ENCODE results near the gene ADAMTSL1. TPM values are rescaled to one million over a fixed set of nuclear protein-coding genes. Genes with fewer than 3 reads are reported as not detected.

Gene ADAMTSL1
- total and polyA plus RNA-seq, 2 donors (not counting 3 experiments of a cell fraction or from before 2014, with no cell fraction given), result 15.0 to 18.4 TPM

DNA sequence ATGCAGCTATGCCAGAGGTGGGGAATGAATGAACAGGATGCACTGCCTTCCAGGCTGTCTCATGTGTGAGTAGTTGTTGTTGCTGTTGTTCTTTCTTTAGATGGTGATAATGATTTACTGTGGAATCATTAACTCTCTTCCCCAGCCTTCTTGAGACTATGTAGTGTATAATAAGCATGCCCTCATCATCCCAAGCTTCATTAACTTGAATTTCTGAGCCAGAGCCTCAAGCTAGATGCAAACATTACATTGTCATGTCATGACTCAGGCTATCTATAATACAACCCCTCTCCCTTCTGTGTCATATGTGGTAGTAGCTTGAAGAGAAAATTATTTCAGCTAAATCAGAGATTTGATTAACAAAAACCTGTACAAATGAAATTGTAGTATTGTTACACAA lies 10.0 kb upstream of the ADAMTSL1 start:
- Histone ChIP-seq H3K9me1 (replicated peaks; ENCODE audit: control insufficient read depth, extremely low read depth, insufficient read depth, low read length) (no peaks in the 10 kb centered on the region), H2AFZ (ENCODE audit: low read depth, low read length) (peak overlapping the region; percentile 50), H3K9ac (replicated peaks; ENCODE audit: extremely low read depth, insufficient read depth, low read length) (no peak overlapping the region), H3K4me1 (ENCODE audit: control insufficient read depth, extremely low read depth, insufficient read depth, low read length) (peaks cover 26% of the 10 kb centered on the region), H3K4me2 (ENCODE audit: insufficient read depth, low read length) (no peak overlapping the region), H3K27ac (ENCODE audit: insufficient read depth, low read depth, low read length) (no peak overlapping the region), H3K36me3 (ENCODE audit: control insufficient read depth in 2 of 2, extremely low read depth in 1 of 2, insufficient read depth in 2 of 2, low read length in 2 of 2) (no peaks in the 10 kb centered on the region), H4K20me1 (replicated peaks; ENCODE audit: control insufficient read depth, extremely low read depth, insufficient read depth, low read length) (no peaks in the 10 kb centered on the region), H3K27me3 (ENCODE audit: control insufficient read depth in 2 of 2, insufficient read depth in 2 of 2, low read length in 2 of 2) (no peaks in the 10 kb centered on the region), H3K79me2 (ENCODE audit: control insufficient read depth, insufficient read depth, low read length) (no peaks in the 10 kb centered on the region), H3K9me3 (replicated peaks; ENCODE audit: control insufficient read depth, insufficient read depth, low read length) (no peaks in the 10 kb centered on the region), H3K4me3 (replicated peaks in 1 of 3; ENCODE audit: insufficient read depth in 1 of 3, low read depth in 1 of 3, low read length in 3 of 3) (no peak overlapping the region)
- intact Hi-C loops (cut with micrococcal nuclease), result loop anchor here (5.0 kb wide), 1 partner anchor 48 kb away; no protein-coding TSS in a partner anchor
- DNase-seq (ENCODE audit: low read depth, low spot score) (no peak), FAIRE-seq (peak; percentile 18)
- ChIA-PET POLR2A (no interaction called here), CTCF (interaction anchor here (0.7 to 2.2 kb wide), 3 partner anchors 13 to 26 kb away, joined by 3 to 15 read pairs (median 4); no protein-coding TSS in a partner anchor)
- TF ChIP-seq POLR2A (IDR thresholded peaks at IDR 0.05; ENCODE audit: low read depth, low read length) (no peak), JUN (IDR thresholded peaks at IDR 0.05; ENCODE audit: borderline replicate concordance, insufficient read depth, insufficient read length, low read depth) (no peak), GATA2 (IDR thresholded peaks at IDR 0.05; ENCODE audit: insufficient read depth, insufficient read length, low read depth, low read length) (no peak), FOS (IDR thresholded peaks at IDR 0.05; ENCODE audit: borderline replicate concordance, insufficient read depth, low read length) (no peak), MYC (IDR thresholded peaks at IDR 0.05; ENCODE audit: low read depth, low read length) (no peak), EZH2 (IDR thresholded peaks at IDR 0.05; ENCODE audit: borderline replicate concordance, low read depth, low read length, severe bottlenecking) (no peak), POLR2AphosphoS5 (IDR thresholded peaks at IDR 0.05; ENCODE audit: insufficient read depth, low read depth, low read length) (no peak)
- TF ChIP-seq, protein P1, sequence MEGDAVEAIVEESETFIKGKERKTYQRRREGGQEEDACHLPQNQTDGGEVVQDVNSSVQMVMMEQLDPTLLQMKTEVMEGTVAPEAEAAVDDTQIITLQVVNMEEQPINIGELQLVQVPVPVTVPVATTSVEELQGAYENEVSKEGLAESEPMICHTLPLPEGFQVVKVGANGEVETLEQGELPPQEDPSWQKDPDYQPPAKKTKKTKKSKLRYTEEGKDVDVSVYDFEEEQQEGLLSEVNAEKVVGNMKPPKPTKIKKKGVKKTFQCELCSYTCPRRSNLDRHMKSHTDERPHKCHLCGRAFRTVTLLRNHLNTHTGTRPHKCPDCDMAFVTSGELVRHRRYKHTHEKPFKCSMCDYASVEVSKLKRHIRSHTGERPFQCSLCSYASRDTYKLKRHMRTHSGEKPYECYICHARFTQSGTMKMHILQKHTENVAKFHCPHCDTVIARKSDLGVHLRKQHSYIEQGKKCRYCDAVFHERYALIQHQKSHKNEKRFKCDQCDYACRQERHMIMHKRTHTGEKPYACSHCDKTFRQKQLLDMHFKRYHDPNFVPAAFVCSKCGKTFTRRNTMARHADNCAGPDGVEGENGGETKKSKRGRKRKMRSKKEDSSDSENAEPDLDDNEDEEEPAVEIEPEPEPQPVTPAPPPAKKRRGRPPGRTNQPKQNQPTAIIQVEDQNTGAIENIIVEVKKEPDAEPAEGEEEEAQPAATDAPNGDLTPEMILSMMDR (IDR thresholded peaks at IDR 0.05; ENCODE audit: extremely low read depth in 1 of 2, insufficient read depth in 1 of 2, low read depth in 1 of 2, low read length in 2 of 2), result no peak
- TF ChIP-seq, protein P2, sequence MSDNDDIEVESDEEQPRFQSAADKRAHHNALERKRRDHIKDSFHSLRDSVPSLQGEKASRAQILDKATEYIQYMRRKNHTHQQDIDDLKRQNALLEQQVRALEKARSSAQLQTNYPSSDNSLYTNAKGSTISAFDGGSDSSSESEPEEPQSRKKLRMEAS (IDR thresholded peaks at IDR 0.05; ENCODE audit: insufficient read depth, insufficient read length), result no peak
- dilution Hi-C loops (cut with MboI; ENCODE audit: extremely low pct_ligation_motif_present, low sequenced_read_pairs), result no loop called here
- no TSS peak for BruUV-seq (replicated peaks)
